ENCODE data around the gene ADSS2. TPM values are rescaled to one million over a fixed set of nuclear protein-coding genes. Genes with fewer than 3 reads are reported as not detected.

Gene ADSS2
- total RNA-seq, 1 donor from 2014 or later: 38.7 TPM

GRCh38 chr1:244448279-244449036 is 3.3 kb downstream of the ADSS2 start:
- Mint-ChIP-seq H3K9me3 (peaks cover 5% of the 10 kb centered on the region), H3K36me3 (peaks cover 13% of the 10 kb centered on the region), H3K4me1 (ENCODE audit: unreplicated experiment) (peaks cover 47% of the 10 kb centered on the region), H3K27me3 (no peaks in the 10 kb centered on the region), H3K4me3 (peak overlapping the region; percentile 62), H3K27ac (no peak overlapping the region)
- no peak for DNase-seq (ENCODE audit: extremely low spot score, unreplicated experiment)
- TF ChIP-seq CTCF (conservative IDR thresholded peaks at IDR 0.05): no peak

- no peak overlapping the region for H3K27ac Mint-ChIP-seq
- no peak for TF ChIP-seq CTCF (conservative IDR thresholded peaks at IDR 0.05)
- no peaks in the 10 kb centered on the region for H3K27me3 Mint-ChIP-seq
- peaks cover 5% of the 10 kb centered on the region for H3K9me3 Mint-ChIP-seq
- H3K4me1 Mint-ChIP-seq (ENCODE audit: unreplicated experiment): peaks cover 47% of the 10 kb centered on the region
- H3K36me3 Mint-ChIP-seq: peaks cover 13% of the 10 kb centered on the region
- DNase-seq (ENCODE audit: extremely low spot score, unreplicated experiment): no peak
- H3K4me3 Mint-ChIP-seq: no peak overlapping the region
These were observed 4.2 kb downstream of the ADSS2 start for GRCh38 chr1:244447552-244447951.

- no peak overlapping the region for H3K27ac Mint-ChIP-seq
- peaks cover 43% of the 10 kb centered on the region for H3K4me1 Mint-ChIP-seq (ENCODE audit: unreplicated experiment)
- H3K4me3 Mint-ChIP-seq: no peak overlapping the region
- peaks cover 13% of the 10 kb centered on the region for H3K36me3 Mint-ChIP-seq
- H3K27me3 Mint-ChIP-seq: no peaks in the 10 kb centered on the region
- no peak for TF ChIP-seq CTCF (conservative IDR thresholded peaks at IDR 0.05)
- H3K9me3 Mint-ChIP-seq: peaks cover under 1% of the 10 kb centered on the region
- DNase-seq (ENCODE audit: extremely low spot score, unreplicated experiment): no peak
These were observed 4.7 kb downstream of the ADSS2 start for GRCh38 chr1:244447024-244447423.

DNA sequence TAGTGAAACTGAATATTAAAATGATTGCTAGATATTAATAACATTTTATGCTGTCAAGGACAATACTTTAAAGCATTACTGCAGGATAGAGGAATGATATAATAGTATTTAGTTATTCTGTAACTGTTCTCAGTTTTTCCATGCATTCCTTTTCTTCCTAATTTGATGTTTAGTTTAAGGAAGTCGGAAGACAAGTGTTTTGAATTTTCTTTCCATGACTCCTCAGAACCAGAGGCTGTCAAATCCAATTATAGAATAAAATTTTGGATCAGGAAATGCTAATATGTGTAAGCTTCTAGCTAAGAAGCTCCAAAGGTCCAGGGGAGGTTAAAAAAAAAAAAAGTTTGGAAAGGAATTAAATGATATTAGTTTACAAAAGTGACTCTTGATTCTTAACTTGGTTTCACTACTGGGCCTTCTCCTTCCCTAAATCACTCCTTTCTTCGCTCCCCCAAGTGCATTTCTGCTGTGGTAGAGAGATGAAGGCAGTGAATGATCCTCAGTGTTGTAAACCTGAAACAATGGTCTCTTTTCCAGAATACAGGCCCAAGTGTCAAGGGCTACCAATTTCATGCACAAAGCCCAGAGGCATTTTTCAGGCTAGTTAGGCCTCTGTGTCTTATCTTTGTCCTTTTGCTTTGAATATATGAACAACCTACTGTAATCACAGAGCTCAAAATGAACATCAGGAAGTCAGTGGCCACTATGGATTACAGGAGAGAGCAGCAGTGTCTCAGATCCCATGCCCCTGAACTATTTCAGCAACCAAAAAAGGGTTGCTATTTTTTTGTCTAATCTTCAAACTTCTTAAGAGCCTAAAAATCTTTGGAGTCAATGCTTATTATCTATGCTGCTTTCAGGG is 6.2 kb downstream of the ADSS2 start:
- peaks cover 40% of the 10 kb centered on the region for H3K4me1 Mint-ChIP-seq (ENCODE audit: unreplicated experiment)

DNA sequence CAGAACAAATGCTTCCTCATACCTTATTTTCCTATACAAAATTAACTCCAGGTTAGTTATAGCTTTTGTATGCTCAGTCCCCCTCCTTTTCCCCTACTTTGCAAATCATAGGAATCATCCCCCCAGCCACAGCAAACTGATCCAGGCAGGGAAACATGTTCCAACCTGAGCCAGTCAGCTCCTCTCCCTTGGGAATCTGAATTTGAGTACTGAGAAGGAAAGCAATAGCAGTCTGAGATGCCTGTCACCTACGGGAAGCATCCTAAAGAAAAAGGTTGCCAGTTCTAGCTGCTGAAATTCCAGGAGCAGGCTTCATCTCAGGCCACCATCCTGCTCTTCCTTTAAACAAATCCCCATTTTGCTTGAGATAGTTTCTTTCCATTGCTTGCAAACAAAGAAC is 6.9 kb downstream of the ADSS2 start:
- DNase-seq (ENCODE audit: extremely low spot score, unreplicated experiment): no peak
- H3K9me3 Mint-ChIP-seq: no peaks in the 10 kb centered on the region
- peaks cover 13% of the 10 kb centered on the region for H3K36me3 Mint-ChIP-seq
- H3K4me1 Mint-ChIP-seq (ENCODE audit: unreplicated experiment): peaks cover 33% of the 10 kb centered on the region
- H3K4me3 Mint-ChIP-seq: no peak overlapping the region
- no peaks in the 10 kb centered on the region for H3K27me3 Mint-ChIP-seq
- TF ChIP-seq CTCF (conservative IDR thresholded peaks at IDR 0.05): no peak
- H3K27ac Mint-ChIP-seq: peak overlapping the region; percentile 38

More for the DNA sequence above, 6.2 kb downstream of the ADSS2 start:
- H3K36me3 Mint-ChIP-seq: peaks cover 13% of the 10 kb centered on the region
- no peaks in the 10 kb centered on the region for H3K27me3 Mint-ChIP-seq
- no peaks in the 10 kb centered on the region for H3K9me3 Mint-ChIP-seq
- peak overlapping the region; percentile 38 for H3K27ac Mint-ChIP-seq
- TF ChIP-seq CTCF (conservative IDR thresholded peaks at IDR 0.05): no peak
- no peak overlapping the region for H3K4me3 Mint-ChIP-seq
- DNase-seq (ENCODE audit: extremely low spot score, unreplicated experiment): no peak
